Stimulated activated CD8-positive, alpha-beta memory T cell treated with anti-CD3 and anti-CD28 coated beads, Interleukin-15, amount 100 ng/mL, for 1 hour (primary cell): Measurements from ENCODE around the gene SH2D7.

Experiments
- DNase-seq: peaks from one replicate; pipeline ENCODE4 v3.0.0-alpha.2; 2020; ENCODE audit warnings: low read depth

Gene SH2D7

GRCh38 chr15:78061963-78062427 is 30.4 kb upstream of the SH2D7 start:
- DNase-seq, result no peak

- DNase-seq, result no peak
Measured at GRCh38 chr15:78063217-78063616, 29.1 kb upstream of the SH2D7 start.

GRCh38 chr15:78063970-78064385 is 28.4 kb upstream of the SH2D7 start:
- no peak for DNase-seq

- no peak for DNase-seq
Measured at GRCh38 chr15:78064544-78064943, 27.8 kb upstream of the SH2D7 start.

GRCh38 chr15:78065284-78065872 is 27.0 kb upstream of the SH2D7 start:
- DNase-seq, result no peak

- no peak for DNase-seq
Measured at GRCh38 chr15:78065973-78066946, 26.1 kb upstream of the SH2D7 start.

GRCh38 chr15:78067328-78068228 is 24.8 kb upstream of the SH2D7 start:
- DNase-seq, result no peak

- DNase-seq, result no peak
Measured at GRCh38 chr15:78069052-78069414, 23.3 kb upstream of the SH2D7 start.

GRCh38 chr15:78069462-78070029 is 22.8 kb upstream of the SH2D7 start:
- no peak for DNase-seq

- no peak for DNase-seq
Measured at GRCh38 chr15:78070049-78070700, 22.2 kb upstream of the SH2D7 start.

GRCh38 chr15:78071383-78071782 is 21.0 kb upstream of the SH2D7 start:
- no peak for DNase-seq

- DNase-seq, result no peak
Measured at GRCh38 chr15:78072080-78072892, 20.1 kb upstream of the SH2D7 start.

- no peak for DNase-seq
Measured at GRCh38 chr15:78073046-78073787, 19.1 kb upstream of the SH2D7 start.

GRCh38 chr15:78075490-78076230 is 16.7 kb upstream of the SH2D7 start:
- no peak for DNase-seq

- DNase-seq, result no peak
Measured at GRCh38 chr15:78076231-78077052, 15.9 kb upstream of the SH2D7 start.

GRCh38 chr15:78077053-78077870 is 15.1 kb upstream of the SH2D7 start, which contains the start of gene TBC1D2B:
Gene TBC1D2B, minus strand, starts transcription at chr15:78077711. Its CDS starts 59 bp downstream, at chr15:78077652.
- DNase-seq, result peak; percentile 42

GRCh38 chr15:78077871-78078210 is 14.5 kb upstream of the SH2D7 start:
- no peak for DNase-seq
